ENCODE measurements around the gene CACNB4. TPM values are rescaled to one million over a fixed set of nuclear protein-coding genes. Genes with fewer than 3 reads are reported as not detected.

The CACNB4 gene
- total RNA-seq, 1 donor = 4.3 TPM

DNA sequence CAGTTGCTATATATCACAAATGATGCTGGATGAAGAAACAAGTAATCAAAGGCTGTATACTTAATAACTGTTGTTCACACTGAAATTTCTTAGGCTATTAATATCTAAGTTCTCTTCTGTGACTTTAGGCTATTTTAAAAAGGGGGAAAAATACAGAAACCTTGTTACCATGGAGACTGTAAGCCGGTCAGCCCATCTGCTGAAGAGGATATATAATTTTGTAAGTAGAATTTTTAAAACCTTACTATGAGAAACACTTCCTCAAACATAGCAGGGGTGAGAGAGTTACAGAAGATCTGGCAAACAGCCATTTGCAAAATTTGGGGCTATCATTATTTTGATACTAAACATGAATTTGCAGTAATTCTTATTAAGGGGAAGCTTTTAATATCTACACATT, 27.8 kb downstream of the CACNB4 start:
- H3K4me1 ChIP-seq (ENCODE audit: insufficient read depth, low read length) = no peaks in the 10 kb centered on the region
- H3K27ac ChIP-seq (ENCODE audit: low read depth, low read length) = no peak overlapping the region
- H3K4me3 ChIP-seq (ENCODE audit: insufficient read depth, low read length) = no peak overlapping the region
- no peaks in the 10 kb centered on the region for H3K9me3 ChIP-seq (ENCODE audit: low read depth, low read length)
- H4K20me1 ChIP-seq (ENCODE audit: insufficient read depth, low read length) = no peaks in the 10 kb centered on the region
- H3K4me2 ChIP-seq (ENCODE audit: insufficient read depth, low read length) = no peak overlapping the region
- H3K36me3 ChIP-seq (ENCODE audit: insufficient read depth, low read length) = no peaks in the 10 kb centered on the region
- no peaks in the 10 kb centered on the region for H3K79me2 ChIP-seq (ENCODE audit: insufficient read depth, low read length)
- DNase-seq (ENCODE audit: insufficient read length, low spot score, missing footprints) = no peak
- H3K27me3 ChIP-seq (ENCODE audit: insufficient read depth, low read length) = peaks cover 7% of the 10 kb centered on the region
- H2AFZ ChIP-seq (ENCODE audit: low read length) = no peak overlapping the region
- TF ChIP-seq, protein P1, sequence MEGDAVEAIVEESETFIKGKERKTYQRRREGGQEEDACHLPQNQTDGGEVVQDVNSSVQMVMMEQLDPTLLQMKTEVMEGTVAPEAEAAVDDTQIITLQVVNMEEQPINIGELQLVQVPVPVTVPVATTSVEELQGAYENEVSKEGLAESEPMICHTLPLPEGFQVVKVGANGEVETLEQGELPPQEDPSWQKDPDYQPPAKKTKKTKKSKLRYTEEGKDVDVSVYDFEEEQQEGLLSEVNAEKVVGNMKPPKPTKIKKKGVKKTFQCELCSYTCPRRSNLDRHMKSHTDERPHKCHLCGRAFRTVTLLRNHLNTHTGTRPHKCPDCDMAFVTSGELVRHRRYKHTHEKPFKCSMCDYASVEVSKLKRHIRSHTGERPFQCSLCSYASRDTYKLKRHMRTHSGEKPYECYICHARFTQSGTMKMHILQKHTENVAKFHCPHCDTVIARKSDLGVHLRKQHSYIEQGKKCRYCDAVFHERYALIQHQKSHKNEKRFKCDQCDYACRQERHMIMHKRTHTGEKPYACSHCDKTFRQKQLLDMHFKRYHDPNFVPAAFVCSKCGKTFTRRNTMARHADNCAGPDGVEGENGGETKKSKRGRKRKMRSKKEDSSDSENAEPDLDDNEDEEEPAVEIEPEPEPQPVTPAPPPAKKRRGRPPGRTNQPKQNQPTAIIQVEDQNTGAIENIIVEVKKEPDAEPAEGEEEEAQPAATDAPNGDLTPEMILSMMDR (IDR thresholded peaks at IDR 0.05; ENCODE audit: extremely low read depth, low read depth, low read length) = no peak

DNA sequence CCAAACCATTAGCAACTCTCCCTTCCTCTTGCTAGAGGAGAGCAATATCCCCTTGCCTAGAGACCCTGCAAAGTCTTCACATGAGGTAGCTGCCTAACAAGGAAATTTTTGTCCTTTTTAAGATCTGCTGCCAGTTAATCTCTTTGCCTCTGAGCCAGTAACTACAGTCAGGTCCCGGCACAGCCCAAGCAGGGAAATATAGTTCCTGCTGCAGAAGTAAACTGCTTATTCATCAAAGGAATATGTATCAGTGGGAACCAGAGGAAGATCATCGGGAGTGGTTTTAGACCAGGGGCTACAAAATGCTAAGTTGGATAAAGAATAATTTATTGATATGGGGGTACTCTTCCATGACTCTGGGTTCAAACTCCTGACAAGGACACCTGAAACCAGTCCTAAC, 30.6 kb downstream of the CACNB4 start:
- Histone ChIP-seq H3K27me3 (ENCODE audit: insufficient read depth, low read length) (peaks cover 26% of the 10 kb centered on the region), H4K20me1 (ENCODE audit: insufficient read depth, low read length) (no peaks in the 10 kb centered on the region), H3K4me2 (ENCODE audit: insufficient read depth, low read length) (no peak overlapping the region), H3K4me1 (ENCODE audit: insufficient read depth, low read length) (peaks cover 2% of the 10 kb centered on the region), H2AFZ (ENCODE audit: low read length) (no peak overlapping the region), H3K27ac (ENCODE audit: low read depth, low read length) (no peak overlapping the region), H3K36me3 (ENCODE audit: insufficient read depth, low read length) (no peaks in the 10 kb centered on the region), H3K9me3 (ENCODE audit: low read depth, low read length) (no peaks in the 10 kb centered on the region), H3K4me3 (ENCODE audit: insufficient read depth, low read length) (no peak overlapping the region), H3K79me2 (ENCODE audit: insufficient read depth, low read length) (no peaks in the 10 kb centered on the region)
- DNase-seq (ENCODE audit: insufficient read length, low spot score, missing footprints) = no peak
- TF ChIP-seq, protein P1 (IDR thresholded peaks at IDR 0.05; ENCODE audit: extremely low read depth, low read depth, low read length) = no peak

- Histone ChIP-seq H4K20me1 (ENCODE audit: insufficient read depth, low read length) (no peaks in the 10 kb centered on the region), H3K4me1 (ENCODE audit: insufficient read depth, low read length) (peaks cover 6% of the 10 kb centered on the region), H3K4me2 (ENCODE audit: insufficient read depth, low read length) (no peak overlapping the region), H3K27me3 (ENCODE audit: insufficient read depth, low read length) (peaks cover 27% of the 10 kb centered on the region), H2AFZ (ENCODE audit: low read length) (no peak overlapping the region), H3K36me3 (ENCODE audit: insufficient read depth, low read length) (no peaks in the 10 kb centered on the region), H3K4me3 (ENCODE audit: insufficient read depth, low read length) (no peak overlapping the region), H3K9me3 (ENCODE audit: low read depth, low read length) (no peaks in the 10 kb centered on the region), H3K79me2 (ENCODE audit: insufficient read depth, low read length) (no peaks in the 10 kb centered on the region), H3K27ac (ENCODE audit: low read depth, low read length) (no peak overlapping the region)
- TF ChIP-seq, protein P1 (IDR thresholded peaks at IDR 0.05; ENCODE audit: extremely low read depth, low read depth, low read length) = no peak
- no peak for DNase-seq (ENCODE audit: insufficient read length, low spot score, missing footprints)
Measured at GRCh38 chr2:152067823-152068222, 31.0 kb downstream of the CACNB4 start.

- no peak for DNase-seq (ENCODE audit: insufficient read length, low spot score, missing footprints)
- Histone ChIP-seq H3K79me2 (ENCODE audit: insufficient read depth, low read length) (no peaks in the 10 kb centered on the region), H3K4me1 (ENCODE audit: insufficient read depth, low read length) (peaks cover 16% of the 10 kb centered on the region), H3K27ac (ENCODE audit: low read depth, low read length) (no peak overlapping the region), H3K9me3 (ENCODE audit: low read depth, low read length) (no peaks in the 10 kb centered on the region), H3K4me2 (ENCODE audit: insufficient read depth, low read length) (no peak overlapping the region), H4K20me1 (ENCODE audit: insufficient read depth, low read length) (no peaks in the 10 kb centered on the region), H3K36me3 (ENCODE audit: insufficient read depth, low read length) (no peaks in the 10 kb centered on the region), H3K27me3 (ENCODE audit: insufficient read depth, low read length) (peaks cover 27% of the 10 kb centered on the region), H3K4me3 (ENCODE audit: insufficient read depth, low read length) (no peak overlapping the region), H2AFZ (ENCODE audit: low read length) (no peak overlapping the region)
- TF ChIP-seq, protein P1 (IDR thresholded peaks at IDR 0.05; ENCODE audit: extremely low read depth, low read depth, low read length) = no peak
Measured at GRCh38 chr2:152065945-152066344, 32.9 kb downstream of the CACNB4 start.
